ENCODE data around the gene NFIX. TPM values are rescaled to one million over a fixed set of nuclear protein-coding genes. Genes with fewer than 3 reads are reported as not detected.

NFIX gene
- polyA plus RNA-seq, 3 donors from 2014 or later, result 0.49 TPM; not detected in 2

GRCh38 chr19:13129384-13129783 lies 134.1 kb downstream of the NFIX start:
- Mint-ChIP-seq H3K27me3 (ENCODE audit: low read depth in 3 of 3) (peaks cover 0 to 7% (median 2%) of the 10 kb centered on the region in 3 donors), H3K36me3 (no peaks in the 10 kb centered on the region), H3K27ac (no peak overlapping the region), H3K4me3 (no peak overlapping the region), H3K9me3 (no peaks in the 10 kb centered on the region), H3K4me1 (peaks cover 32 to 47% of the 10 kb centered on the region in 2 donors)
- DNase-seq, result no peak

DNA sequence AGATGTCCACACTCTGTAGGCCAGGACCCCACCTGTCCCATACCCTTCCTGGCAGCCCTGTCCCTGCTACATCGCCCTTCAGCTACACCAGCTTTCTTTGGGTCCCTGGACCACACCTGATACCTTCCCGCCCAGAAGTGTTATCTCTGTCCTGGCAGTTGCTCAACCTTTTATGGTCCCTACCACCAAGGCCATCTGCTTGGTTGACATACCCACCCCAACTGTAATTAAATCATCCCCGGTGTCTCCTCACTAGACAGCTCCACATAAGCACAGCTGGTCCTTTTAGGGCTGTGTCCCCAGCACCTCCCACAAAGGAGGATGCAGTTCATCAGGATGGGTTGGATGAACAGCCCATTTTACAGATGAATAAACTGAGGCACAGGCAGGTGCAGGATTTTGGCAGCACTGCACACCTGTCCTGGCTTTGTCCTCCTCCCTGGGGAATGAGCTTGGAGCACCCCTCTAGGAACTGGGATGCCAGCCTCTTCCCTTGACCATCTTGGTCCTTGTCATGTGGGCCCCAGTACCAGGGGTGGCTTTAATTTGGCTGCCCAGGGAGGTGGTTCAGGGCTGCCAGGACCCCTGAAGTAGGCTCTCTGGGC lies 135.7 kb downstream of the NFIX start:
- H3K36me3 Mint-ChIP-seq, result no peaks in the 10 kb centered on the region
- H3K4me3 Mint-ChIP-seq, result no peak overlapping the region
- peaks cover 34 to 47% of the 10 kb centered on the region in 2 donors for H3K4me1 Mint-ChIP-seq
- peak overlapping the region in 4 of 6 donors; percentile 72 to 89 (median 78) for H3K27ac Mint-ChIP-seq
- no peaks in the 10 kb centered on the region for H3K9me3 Mint-ChIP-seq
- H3K27me3 Mint-ChIP-seq (ENCODE audit: low read depth in 3 of 3), result peaks cover 0 to 7% (median 2%) of the 10 kb centered on the region in 3 donors
- no peak for DNase-seq

GRCh38 chr19:13132471-13133180 lies 137.4 kb downstream of the NFIX start:
- H3K4me3 Mint-ChIP-seq, result peak overlapping the region; percentile 58 to 79 (median 72)
- no peaks in the 10 kb centered on the region for H3K9me3 Mint-ChIP-seq
- DNase-seq, result peak; percentile 51 to 69 (median 66)
- H3K27ac Mint-ChIP-seq, result peak overlapping the region; percentile 83 to 90 (median 88)
- H3K36me3 Mint-ChIP-seq, result peaks cover 0 to 1% (median 0%) of the 10 kb centered on the region in 3 donors
- peaks cover 34 to 46% of the 10 kb centered on the region in 2 donors for H3K4me1 Mint-ChIP-seq
- peaks cover 0 to 7% (median 2%) of the 10 kb centered on the region in 3 donors for H3K27me3 Mint-ChIP-seq (ENCODE audit: low read depth in 3 of 3)

GRCh38 chr19:13133241-13133870 lies 138.1 kb downstream of the NFIX start:
- H3K9me3 Mint-ChIP-seq, result no peaks in the 10 kb centered on the region
- peak overlapping the region in 4 of 6 donors; percentile 51 to 90 (median 70) for H3K27ac Mint-ChIP-seq
- H3K4me3 Mint-ChIP-seq, result peak overlapping the region in 2 of 5 donors; percentile 50 to 66

DNA sequence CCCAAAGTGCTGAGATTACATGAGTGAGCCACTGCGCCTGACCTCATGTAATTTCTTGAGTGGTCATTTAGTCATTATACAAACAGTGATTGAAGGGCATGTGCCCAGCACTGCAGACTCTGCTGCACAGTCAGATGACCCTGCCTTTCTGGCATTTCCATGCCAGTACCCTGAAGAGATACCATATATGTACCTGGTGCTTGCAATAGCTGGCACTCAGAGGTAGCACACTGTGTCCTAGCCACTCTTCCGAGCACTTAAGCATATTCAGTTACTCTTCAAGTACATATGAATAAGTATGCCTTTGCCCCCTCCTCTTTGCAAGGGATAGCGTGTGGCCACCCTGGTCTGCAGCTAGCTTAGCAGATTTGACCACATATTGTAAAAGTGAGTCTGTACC lies 139.4 kb downstream of the NFIX start:
- peaks cover 0 to 6% (median 0%) of the 10 kb centered on the region in 3 donors for H3K36me3 Mint-ChIP-seq
- DNase-seq, result no peak
- H3K27ac Mint-ChIP-seq, result no peak overlapping the region
- peaks cover 28 to 36% of the 10 kb centered on the region in 2 donors for H3K4me1 Mint-ChIP-seq
- no peak overlapping the region for H3K4me3 Mint-ChIP-seq
- H3K27me3 Mint-ChIP-seq (ENCODE audit: low read depth in 3 of 3), result peaks cover 0 to 5% (median 2%) of the 10 kb centered on the region in 3 donors
- no peaks in the 10 kb centered on the region for H3K9me3 Mint-ChIP-seq

More at GRCh38 chr19:13133241-13133870, 138.1 kb downstream of the NFIX start:
- Mint-ChIP-seq H3K36me3 (peaks cover 0 to 6% (median 0%) of the 10 kb centered on the region in 3 donors), H3K4me1 (peaks cover 32 to 41% of the 10 kb centered on the region in 2 donors), H3K27me3 (ENCODE audit: low read depth in 3 of 3) (peaks cover 0 to 7% (median 2%) of the 10 kb centered on the region in 3 donors)
- DNase-seq, result no peak

GRCh38 chr19:13135068-13136062 lies 140.1 kb downstream of the NFIX start:
- Mint-ChIP-seq H3K36me3 (peaks cover 0 to 6% (median 0%) of the 10 kb centered on the region in 3 donors), H3K4me1 (peaks cover 27 to 32% of the 10 kb centered on the region in 2 donors), H3K27ac (no peak overlapping the region), H3K4me3 (no peak overlapping the region), H3K9me3 (no peaks in the 10 kb centered on the region), H3K27me3 (ENCODE audit: low read depth in 3 of 3) (peaks cover 0 to 5% (median 2%) of the 10 kb centered on the region in 3 donors)
- DNase-seq, result no peak

DNA sequence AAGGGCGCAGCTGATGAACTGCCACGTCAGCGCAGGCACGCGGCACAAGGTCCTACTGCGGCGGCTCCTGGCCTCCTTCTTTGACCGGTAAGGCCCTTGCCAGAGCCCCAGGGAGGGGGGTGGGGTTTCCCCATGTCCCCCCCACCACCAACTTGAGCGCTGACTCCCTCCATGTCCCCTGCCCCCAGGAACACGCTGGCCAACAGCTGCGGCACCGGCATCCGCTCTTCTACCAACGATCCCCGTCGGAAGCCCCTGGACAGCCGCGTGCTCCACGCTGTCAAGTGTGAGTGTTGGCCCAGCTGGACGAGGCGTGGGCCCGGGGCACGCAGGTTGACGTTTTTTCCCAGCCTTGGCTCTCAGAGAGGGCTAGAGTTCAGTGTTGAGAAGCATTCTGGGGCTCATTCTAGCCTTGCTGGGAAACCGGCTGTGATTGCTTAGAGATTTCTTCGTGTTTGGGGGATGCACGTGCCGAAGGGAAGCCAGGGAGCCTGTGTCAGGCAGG lies 142.1 kb downstream of the NFIX start:
- DNase-seq, result no peak
- Mint-ChIP-seq H3K36me3 (peaks cover 0 to 6% (median 0%) of the 10 kb centered on the region in 3 donors), H3K4me3 (no peak overlapping the region), H3K27ac (no peak overlapping the region), H3K27me3 (ENCODE audit: low read depth in 3 of 3) (peaks cover 0 to 3% (median 2%) of the 10 kb centered on the region in 3 donors), H3K4me1 (peaks cover 15 to 18% of the 10 kb centered on the region in 2 donors), H3K9me3 (no peaks in the 10 kb centered on the region)

- Mint-ChIP-seq H3K4me1 (peaks cover 5 to 8% of the 10 kb centered on the region in 2 donors), H3K4me3 (no peak overlapping the region), H3K9me3 (no peaks in the 10 kb centered on the region), H3K27me3 (ENCODE audit: low read depth in 3 of 3) (peaks cover 0 to 3% (median 0%) of the 10 kb centered on the region in 3 donors), H3K36me3 (peaks cover 0 to 6% (median 0%) of the 10 kb centered on the region in 3 donors), H3K27ac (no peak overlapping the region)
- DNase-seq, result no peak
Observed at GRCh38 chr19:13138171-13138915, 143.1 kb downstream of the NFIX start.

DNA sequence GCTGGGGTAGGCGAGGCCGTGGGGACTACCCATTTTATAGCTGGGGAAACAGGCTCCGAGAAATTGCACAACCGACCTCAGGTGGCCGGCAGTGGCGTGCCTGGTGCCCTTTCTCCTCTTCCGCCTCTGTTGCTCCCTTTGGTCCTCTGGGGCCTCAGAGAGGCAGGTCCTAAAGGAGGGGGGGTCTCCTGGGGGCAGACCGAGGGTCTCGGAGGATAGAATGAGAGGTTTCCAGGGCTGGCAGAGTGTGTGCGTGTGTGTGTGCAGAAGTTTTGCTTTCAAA lies 143.6 kb downstream of the NFIX start:
- Mint-ChIP-seq H3K4me1 (peaks cover 0 to 3% of the 10 kb centered on the region in 2 donors), H3K27me3 (ENCODE audit: low read depth in 3 of 3) (peaks cover 0 to 3% (median 0%) of the 10 kb centered on the region in 3 donors), H3K27ac (no peak overlapping the region), H3K4me3 (no peak overlapping the region), H3K9me3 (no peaks in the 10 kb centered on the region), H3K36me3 (peaks cover 0 to 6% (median 0%) of the 10 kb centered on the region in 3 donors)
- DNase-seq, result no peak

DNA sequence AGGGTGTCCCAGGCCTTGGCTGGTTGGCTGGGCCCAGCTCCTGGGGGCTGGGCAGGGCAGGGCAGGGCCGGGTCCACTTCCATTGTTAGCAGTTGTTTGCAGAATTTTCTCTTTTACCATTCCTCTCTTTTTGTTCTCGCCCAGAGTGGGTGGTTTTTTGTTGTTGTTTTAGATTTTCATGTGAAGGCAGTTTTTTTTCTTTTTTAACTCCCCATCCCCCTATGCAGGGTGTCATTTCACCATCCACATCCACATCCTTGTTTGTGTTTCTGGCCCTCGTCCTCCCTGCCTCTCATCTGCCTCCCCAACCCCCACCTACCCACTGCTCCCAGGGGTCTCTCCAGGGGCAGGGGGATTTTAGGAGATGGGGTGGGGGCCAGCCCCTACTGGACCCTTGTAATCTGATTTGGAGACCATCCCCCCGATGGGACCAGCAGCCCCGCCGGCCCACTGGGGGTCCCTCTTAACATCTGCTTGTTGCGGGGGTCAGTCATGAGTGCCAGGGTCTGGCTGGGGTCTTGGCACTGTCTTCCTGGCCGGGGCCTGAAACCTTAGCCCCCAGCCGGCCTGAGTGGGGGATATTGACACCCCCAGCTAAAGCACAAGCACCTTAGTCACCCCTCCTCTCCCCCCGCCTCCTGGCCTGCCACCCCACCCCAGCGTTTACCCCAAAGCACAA lies 144.5 kb downstream of the NFIX start:
- H3K4me1 Mint-ChIP-seq, result no peaks in the 10 kb centered on the region
- H3K9me3 Mint-ChIP-seq, result no peaks in the 10 kb centered on the region
- no peak for DNase-seq
- peaks cover 0 to 6% (median 0%) of the 10 kb centered on the region in 3 donors for H3K36me3 Mint-ChIP-seq
- no peak overlapping the region for H3K4me3 Mint-ChIP-seq
- no peaks in the 10 kb centered on the region for H3K27me3 Mint-ChIP-seq (ENCODE audit: low read depth in 3 of 3)
- H3K27ac Mint-ChIP-seq, result no peak overlapping the region

DNA sequence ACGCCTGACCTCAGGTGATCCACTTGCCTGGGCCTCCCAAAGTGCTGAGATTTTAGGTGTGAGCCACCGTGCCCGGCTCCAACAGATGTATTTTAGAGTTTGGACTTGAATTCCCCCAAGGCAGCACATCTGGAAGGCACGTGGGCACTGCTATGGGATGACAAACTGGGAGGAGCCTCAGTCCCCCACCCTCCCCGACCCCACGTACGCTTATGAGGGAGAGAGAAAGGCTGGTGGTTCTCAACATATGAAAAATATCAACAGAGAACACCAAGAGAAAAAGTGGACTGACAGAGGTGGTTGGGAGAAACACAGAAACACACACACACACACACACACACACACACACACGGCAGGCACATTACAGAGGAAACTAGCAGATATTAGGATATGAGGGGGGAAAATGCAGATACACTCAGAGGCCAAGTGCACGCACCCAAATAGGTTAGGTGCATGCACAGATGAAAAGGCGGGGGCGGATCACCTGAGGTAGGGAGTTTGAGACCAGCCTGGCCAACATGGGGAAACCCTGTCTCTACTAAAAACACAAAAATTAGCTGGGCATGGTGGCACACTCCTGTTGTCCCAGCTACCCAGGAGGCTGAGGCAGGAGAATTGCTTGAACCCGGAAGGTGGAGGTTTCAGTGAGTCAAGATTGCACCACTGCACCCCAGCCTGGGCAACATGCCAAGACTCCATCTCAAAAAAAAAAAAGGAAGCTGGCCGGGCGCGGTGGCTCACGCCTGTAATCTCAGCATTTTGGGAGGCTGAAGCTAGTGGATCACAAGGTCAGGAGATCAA lies 151.7 kb downstream of the NFIX start:
- no peak overlapping the region for H3K27ac Mint-ChIP-seq
- H3K27me3 Mint-ChIP-seq (ENCODE audit: low read depth in 3 of 3), result peaks cover 6 to 10% (median 8%) of the 10 kb centered on the region in 3 donors
- no peak for DNase-seq
- no peaks in the 10 kb centered on the region for H3K9me3 Mint-ChIP-seq
- H3K4me1 Mint-ChIP-seq, result peaks cover 29 to 31% of the 10 kb centered on the region in 2 donors
- peaks cover 0 to 4% (median 0%) of the 10 kb centered on the region in 3 donors for H3K36me3 Mint-ChIP-seq
- H3K4me3 Mint-ChIP-seq, result no peak overlapping the region
